ENCODE results near the gene CROCC2.

The CROCC2 gene

DNA sequence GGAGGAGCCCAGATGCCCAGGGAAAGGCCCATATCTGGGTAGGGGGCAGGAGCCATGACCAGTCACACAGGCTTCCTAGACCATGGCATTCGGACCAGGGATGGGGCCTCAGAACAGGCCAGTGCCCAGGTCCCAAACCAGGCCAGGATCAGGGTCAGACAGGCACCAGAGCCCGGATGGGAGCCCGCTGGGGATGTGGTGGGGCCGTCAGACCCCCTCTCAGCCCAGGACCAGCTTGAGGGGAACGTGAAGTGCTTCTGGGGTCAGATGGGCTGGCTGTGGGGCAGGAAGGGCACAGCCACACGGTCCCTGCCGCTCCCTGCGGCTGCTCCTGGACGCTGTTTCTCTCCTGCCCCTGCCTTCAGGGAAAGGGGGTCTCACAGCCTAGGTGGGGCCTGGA lies 131.4 kb downstream of the CROCC2 start:
- CTCF ChIA-PET = interaction anchor here (0.7 kb wide), 1 partner anchor 54 kb away, joined by 3 read pairs; no protein-coding TSS in a partner anchor
- Histone ChIP-seq H3K9me3 (ENCODE audit: control extremely low read depth in 1 of 5, control insufficient read depth in 4 of 5, insufficient read depth in 2 of 5, low read depth in 1 of 5, low read length in 4 of 5) (no peaks in the 10 kb centered on the region), H3K4me1 (ENCODE audit: control extremely low read depth in 1 of 4, control insufficient read depth in 4 of 4, insufficient read depth in 4 of 4, low read length in 3 of 4) (peaks cover 0 to 10% (median 9%) of the 10 kb centered on the region in 4 experiments), H3K27ac (ENCODE audit: insufficient read depth in 1 of 2, low read depth in 1 of 2, low read length in 2 of 2, poor library complexity in 1 of 2, severe bottlenecking in 2 of 2) (no peak overlapping the region), H3K4me3 (ENCODE audit: control insufficient read depth in 1 of 7, extremely low read depth in 1 of 7, insufficient read depth in 4 of 7, low read depth in 2 of 7, low read length in 6 of 7) (no peak overlapping the region), H3K27me3 (replicated peaks in 2 of 5; ENCODE audit: control insufficient read depth in 4 of 5, insufficient read depth in 5 of 5, low read length in 4 of 5) (peaks cover 0 to 12% (median 0%) of the 10 kb centered on the region in 5 experiments), H3K36me3 (ENCODE audit: control insufficient read depth in 4 of 4, insufficient read depth in 4 of 4, low read length in 3 of 4) (no peaks in the 10 kb centered on the region)
- 98% methylated on average over 9 of the region's 9 CpGs for WGBS (ENCODE audit: insufficient coverage)
- no peak for DNase-seq
- POLR2A ChIA-PET = no interaction called here

DNA sequence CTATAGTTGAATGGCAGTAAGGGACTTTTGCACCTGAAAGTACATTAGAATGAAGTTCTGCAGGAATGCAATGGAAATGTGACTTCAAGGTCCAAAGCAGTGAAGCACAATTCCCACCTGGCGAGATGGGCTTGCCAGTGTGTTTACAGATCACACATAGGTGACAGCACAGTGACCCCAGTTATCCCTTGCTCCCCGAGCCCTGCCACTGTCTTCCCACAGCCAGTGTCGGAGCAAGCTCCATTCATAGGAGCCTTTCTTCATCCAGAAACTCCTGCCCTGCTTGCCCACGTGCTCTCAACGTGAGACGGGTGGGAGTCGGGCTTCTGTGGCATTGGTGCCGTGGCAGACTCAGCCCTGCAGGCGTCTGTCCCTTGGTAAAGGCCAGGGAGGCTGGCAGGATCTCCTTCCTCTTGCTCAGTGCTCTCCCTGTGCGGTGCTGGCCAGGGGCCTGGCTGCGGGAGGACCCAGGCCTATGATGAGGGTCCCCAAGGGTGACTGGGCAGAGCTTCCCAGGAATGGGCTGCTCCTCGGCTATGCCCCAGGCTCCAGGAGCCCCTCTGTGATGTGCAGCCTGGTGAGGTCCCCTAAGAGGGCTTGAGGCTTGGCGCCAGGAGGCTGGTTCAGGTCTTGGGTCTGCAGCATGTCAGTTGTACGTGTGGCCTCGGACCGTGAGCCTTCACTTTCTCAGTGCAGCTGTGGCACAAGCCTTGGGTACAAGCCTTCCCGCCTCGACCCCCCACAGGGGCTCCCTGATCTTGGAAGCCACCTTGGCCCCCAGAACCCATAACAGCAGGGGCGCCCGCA lies 132.4 kb downstream of the CROCC2 start:
- no peaks in the 10 kb centered on the region for H3K36me3 ChIP-seq (ENCODE audit: control insufficient read depth in 4 of 4, insufficient read depth in 4 of 4, low read length in 3 of 4)
- peaks cover 0 to 12% (median 0%) of the 10 kb centered on the region in 5 experiments for H3K27me3 ChIP-seq (replicated peaks in 2 of 5; ENCODE audit: control insufficient read depth in 4 of 5, insufficient read depth in 5 of 5, low read length in 4 of 5)
- WGBS (ENCODE audit: insufficient coverage) = 98% methylated on average over 17 of the region's 20 CpGs
- no peak for DNase-seq
- no peak overlapping the region for H3K4me3 ChIP-seq (ENCODE audit: control insufficient read depth in 1 of 7, extremely low read depth in 1 of 7, insufficient read depth in 4 of 7, low read depth in 2 of 7, low read length in 6 of 7)
- H3K4me1 ChIP-seq (ENCODE audit: control extremely low read depth in 1 of 4, control insufficient read depth in 4 of 4, insufficient read depth in 4 of 4, low read length in 3 of 4) = peaks cover 0 to 10% (median 9%) of the 10 kb centered on the region in 4 experiments
- H3K9me3 ChIP-seq (ENCODE audit: control extremely low read depth in 1 of 5, control insufficient read depth in 4 of 5, insufficient read depth in 2 of 5, low read depth in 1 of 5, low read length in 4 of 5) = no peaks in the 10 kb centered on the region
- no peak overlapping the region for H3K27ac ChIP-seq (ENCODE audit: insufficient read depth in 1 of 2, low read depth in 1 of 2, low read length in 2 of 2, poor library complexity in 1 of 2, severe bottlenecking in 2 of 2)
- ChIA-PET POLR2A (no interaction called here), CTCF (interaction anchor here (0.7 kb wide), 1 partner anchor 55 kb away, joined by 3 read pairs; no protein-coding TSS in a partner anchor)

DNA sequence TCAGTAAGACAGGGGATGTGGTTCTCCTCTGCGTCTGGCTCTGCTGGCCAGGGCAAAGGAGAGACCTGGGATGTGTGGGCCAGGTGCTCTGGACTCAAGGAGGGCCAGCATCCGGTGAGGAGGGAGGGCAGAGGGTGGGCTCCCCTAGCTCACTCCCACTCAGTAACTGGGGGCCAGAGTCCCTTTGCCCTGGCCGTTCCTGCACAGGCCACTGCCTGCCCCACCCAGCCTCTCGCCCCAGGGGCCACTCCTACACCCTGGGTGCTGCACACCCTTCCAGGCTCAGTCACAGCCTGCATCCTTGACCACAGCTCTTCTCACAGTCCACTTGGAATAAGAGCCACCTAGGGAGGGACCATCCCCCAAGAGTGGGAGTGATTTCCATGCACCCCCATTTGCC lies 133.3 kb downstream of the CROCC2 start:
- ChIA-PET POLR2A (no interaction called here), CTCF (no interaction called here)
- no peak overlapping the region for H3K27ac ChIP-seq (ENCODE audit: insufficient read depth in 1 of 2, low read depth in 1 of 2, low read length in 2 of 2, poor library complexity in 1 of 2, severe bottlenecking in 2 of 2)
- peaks cover 0 to under 1% (median 0%) of the 10 kb centered on the region in 5 experiments for H3K9me3 ChIP-seq (ENCODE audit: control extremely low read depth in 1 of 5, control insufficient read depth in 4 of 5, insufficient read depth in 2 of 5, low read depth in 1 of 5, low read length in 4 of 5)
- peaks cover 0 to 14% (median 0%) of the 10 kb centered on the region in 5 experiments for H3K27me3 ChIP-seq (replicated peaks in 2 of 5; ENCODE audit: control insufficient read depth in 4 of 5, insufficient read depth in 5 of 5, low read length in 4 of 5)
- peaks cover 0 to 10% (median 9%) of the 10 kb centered on the region in 4 experiments for H3K4me1 ChIP-seq (ENCODE audit: control extremely low read depth in 1 of 4, control insufficient read depth in 4 of 4, insufficient read depth in 4 of 4, low read length in 3 of 4)
- no peak for DNase-seq
- WGBS (ENCODE audit: insufficient coverage) = 96% methylated on average over 3 of the region's 4 CpGs
- no peak overlapping the region for H3K4me3 ChIP-seq (ENCODE audit: control insufficient read depth in 1 of 7, extremely low read depth in 1 of 7, insufficient read depth in 4 of 7, low read depth in 2 of 7, low read length in 6 of 7)
- H3K36me3 ChIP-seq (ENCODE audit: control insufficient read depth in 4 of 4, insufficient read depth in 4 of 4, low read length in 3 of 4) = no peaks in the 10 kb centered on the region

DNA sequence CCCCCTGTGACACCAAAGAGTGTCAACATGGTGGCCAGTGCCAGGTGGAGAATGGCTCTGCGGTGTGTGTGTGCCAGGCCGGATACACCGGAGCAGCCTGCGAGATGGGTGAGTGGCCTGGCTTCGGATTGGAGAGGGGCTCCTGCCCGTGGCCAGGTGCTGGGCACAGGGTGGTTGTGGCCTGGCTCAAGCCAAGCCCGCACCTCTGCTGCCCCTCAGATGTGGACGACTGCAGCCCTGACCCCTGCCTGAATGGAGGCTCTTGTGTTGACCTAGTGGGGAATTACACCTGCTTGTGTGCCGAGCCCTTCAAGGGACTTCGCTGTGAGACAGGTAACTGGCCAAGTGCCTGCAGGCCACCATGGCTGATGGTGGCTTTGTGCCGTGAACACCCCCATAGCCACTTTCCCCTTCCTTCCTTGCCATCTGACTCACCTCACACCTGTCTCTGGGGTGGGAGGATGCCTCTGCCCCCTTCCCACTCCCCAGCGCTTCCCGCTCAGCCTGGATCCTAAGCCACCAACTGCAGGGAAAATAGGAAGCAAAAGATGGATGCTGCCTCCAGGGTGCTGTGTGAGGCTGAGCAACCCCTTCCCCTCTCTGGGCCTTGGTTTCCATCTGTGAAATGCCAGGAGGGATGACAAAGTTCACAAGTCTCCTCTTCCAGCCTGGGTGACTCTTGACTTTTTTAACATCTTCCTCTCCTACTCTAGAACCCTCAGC lies 134.1 kb downstream of the CROCC2 start:
- WGBS (ENCODE audit: insufficient coverage) = 99% methylated on average over 10 of the region's 13 CpGs
- no peak overlapping the region for H3K27ac ChIP-seq (ENCODE audit: insufficient read depth in 1 of 2, low read depth in 1 of 2, low read length in 2 of 2, poor library complexity in 1 of 2, severe bottlenecking in 2 of 2)
- no peak for DNase-seq
- peaks cover 0 to 12% (median 0%) of the 10 kb centered on the region in 5 experiments for H3K27me3 ChIP-seq (replicated peaks in 2 of 5; ENCODE audit: control insufficient read depth in 4 of 5, insufficient read depth in 5 of 5, low read length in 4 of 5)
- peaks cover 0 to 10% (median 9%) of the 10 kb centered on the region in 4 experiments for H3K4me1 ChIP-seq (ENCODE audit: control extremely low read depth in 1 of 4, control insufficient read depth in 4 of 4, insufficient read depth in 4 of 4, low read length in 3 of 4)
- CTCF ChIA-PET = no interaction called here
- peaks cover 0 to 4% (median 0%) of the 10 kb centered on the region in 4 experiments for H3K36me3 ChIP-seq (ENCODE audit: control insufficient read depth in 4 of 4, insufficient read depth in 4 of 4, low read length in 3 of 4)
- peaks cover 0 to 9% (median 0%) of the 10 kb centered on the region in 5 experiments for H3K9me3 ChIP-seq (ENCODE audit: control extremely low read depth in 1 of 5, control insufficient read depth in 4 of 5, insufficient read depth in 2 of 5, low read depth in 1 of 5, low read length in 4 of 5)
- POLR2A ChIA-PET = no interaction called here
- no peak overlapping the region for H3K4me3 ChIP-seq (ENCODE audit: control insufficient read depth in 1 of 7, extremely low read depth in 1 of 7, insufficient read depth in 4 of 7, low read depth in 2 of 7, low read length in 6 of 7)

DNA sequence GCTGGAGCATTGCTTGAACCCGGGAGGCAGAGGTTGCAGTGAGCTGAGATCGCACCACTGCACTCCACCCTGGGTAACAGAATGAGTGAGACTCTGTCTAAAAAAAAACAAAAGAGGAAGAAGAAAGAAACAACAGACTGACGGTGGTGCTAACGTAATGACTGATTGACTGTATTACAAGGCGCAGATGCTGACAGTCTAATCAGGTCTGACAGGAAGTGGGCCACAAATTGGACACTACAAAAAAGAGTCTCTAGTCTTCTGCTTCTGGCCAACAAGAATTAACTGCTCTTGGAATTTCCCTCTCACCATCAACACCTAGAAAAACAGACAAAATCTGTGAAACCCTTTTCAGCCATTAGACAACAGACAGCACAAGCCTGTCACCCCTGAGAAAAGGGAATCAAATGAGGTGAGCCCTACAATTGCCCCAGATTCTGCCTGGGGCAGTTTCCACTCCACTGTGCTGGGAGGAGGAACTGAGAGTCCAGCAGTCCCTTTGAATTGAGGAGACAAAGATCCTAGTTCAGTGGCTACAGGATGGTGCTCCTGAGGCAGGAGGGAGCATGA lies 135.5 kb downstream of the CROCC2 start:
- Histone ChIP-seq H3K4me1 (ENCODE audit: control extremely low read depth in 1 of 4, control insufficient read depth in 4 of 4, insufficient read depth in 4 of 4, low read length in 3 of 4) (peaks cover 0 to 4% (median 2%) of the 10 kb centered on the region in 4 experiments), H3K36me3 (ENCODE audit: control insufficient read depth in 4 of 4, insufficient read depth in 4 of 4, low read length in 3 of 4) (peaks cover 0 to 4% (median 0%) of the 10 kb centered on the region in 4 experiments), H3K27ac (ENCODE audit: insufficient read depth in 1 of 2, low read depth in 1 of 2, low read length in 2 of 2, poor library complexity in 1 of 2, severe bottlenecking in 2 of 2) (peak overlapping the region in 1 of 2 experiments; percentile 11), H3K9me3 (ENCODE audit: control extremely low read depth in 1 of 5, control insufficient read depth in 4 of 5, insufficient read depth in 2 of 5, low read depth in 1 of 5, low read length in 4 of 5) (peaks cover 0 to 9% (median 0%) of the 10 kb centered on the region in 5 experiments), H3K27me3 (replicated peaks in 2 of 5; ENCODE audit: control insufficient read depth in 4 of 5, insufficient read depth in 5 of 5, low read length in 4 of 5) (peaks cover 0 to 11% (median 0%) of the 10 kb centered on the region in 5 experiments), H3K4me3 (ENCODE audit: control insufficient read depth in 1 of 7, extremely low read depth in 1 of 7, insufficient read depth in 4 of 7, low read depth in 2 of 7, low read length in 6 of 7) (no peak overlapping the region)
- WGBS (ENCODE audit: insufficient coverage) = 45% methylated on average over 5 of the region's 5 CpGs
- peak; percentile 32 to 81 (median 69) for DNase-seq
- POLR2A ChIA-PET = interaction anchor here (0.7 kb wide), 1 partner anchor 48 kb away, joined by 3 read pairs; no protein-coding TSS in a partner anchor
- CTCF ChIA-PET = no interaction called here
